HG02798 (cell line): ENCODE results near the gene TTC23.
"Not testable (repeated sequence)": the region's sequence is repeated elsewhere in the genome, so short reads cannot be mapped to it uniquely, and the experiment has no call there.

Experiments used
- ATAC-seq: cut with Tn5 transposase; IDR thresholded peaks from one replicate; pipeline ENCODE4 v1.9.1; 2021; ENCODE audit warnings: mild to moderate bottlenecking; ENCODE audit not compliant: unreplicated experiment, poor library complexity

The TTC23 gene

DNA sequence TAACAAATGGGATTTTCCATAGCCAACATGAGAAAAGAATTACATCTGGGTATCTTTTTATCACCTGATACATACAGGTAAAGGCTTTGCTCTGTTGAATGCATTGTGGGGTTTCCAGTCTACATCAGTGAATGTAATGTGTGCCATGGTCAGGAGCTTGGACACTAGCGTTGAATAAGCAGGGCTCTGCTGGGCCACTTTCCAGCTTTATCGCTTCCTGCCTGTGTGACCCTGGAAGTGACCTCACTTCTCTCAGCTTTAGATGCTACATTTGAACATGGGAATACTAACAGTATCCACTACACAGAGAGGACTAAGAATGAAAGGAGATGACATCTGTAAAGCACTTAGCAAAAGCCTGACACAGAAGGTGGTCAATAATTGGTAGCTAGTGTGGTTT lies 40.1 kb downstream of the TTC23 start:
- no peak for ATAC-seq

DNA sequence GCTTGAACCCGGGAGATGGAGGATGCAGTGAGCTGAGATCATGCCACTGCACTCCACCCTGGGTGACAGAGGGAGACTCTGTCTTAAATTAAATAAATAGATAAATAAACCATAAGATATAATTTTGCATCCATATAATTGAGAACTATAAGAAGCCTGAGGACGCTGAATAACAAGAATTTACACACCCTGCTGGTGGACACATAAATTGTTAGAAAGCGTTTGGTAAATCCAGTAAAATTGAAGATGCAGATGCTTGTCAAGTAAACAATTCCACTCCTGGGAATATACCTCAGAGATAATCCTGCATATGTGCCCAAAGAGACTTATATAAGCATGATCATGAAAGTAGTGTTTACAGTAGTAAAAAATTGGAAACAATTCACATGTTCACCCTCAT lies 41.7 kb downstream of the TTC23 start:
- ATAC-seq, result no peak

DNA sequence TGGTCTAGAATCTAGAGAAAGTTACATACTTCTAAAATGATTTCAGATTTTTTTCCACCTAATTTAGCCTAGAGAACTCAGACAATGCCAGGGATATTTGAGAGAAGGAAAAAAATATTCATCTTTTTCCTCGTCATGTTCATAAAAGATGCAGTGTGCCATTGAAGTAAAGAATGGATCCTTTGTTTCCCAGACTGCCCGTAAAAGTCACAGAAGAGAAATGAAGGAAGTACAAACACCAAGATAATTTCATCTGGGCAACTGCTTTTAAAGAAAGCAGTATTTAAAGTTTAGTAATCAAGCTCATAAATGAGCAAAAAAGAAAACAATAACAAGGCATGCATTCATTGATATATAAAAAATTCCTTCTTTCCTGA lies 47.2 kb downstream of the TTC23 start:
- ATAC-seq, result no peak

DNA sequence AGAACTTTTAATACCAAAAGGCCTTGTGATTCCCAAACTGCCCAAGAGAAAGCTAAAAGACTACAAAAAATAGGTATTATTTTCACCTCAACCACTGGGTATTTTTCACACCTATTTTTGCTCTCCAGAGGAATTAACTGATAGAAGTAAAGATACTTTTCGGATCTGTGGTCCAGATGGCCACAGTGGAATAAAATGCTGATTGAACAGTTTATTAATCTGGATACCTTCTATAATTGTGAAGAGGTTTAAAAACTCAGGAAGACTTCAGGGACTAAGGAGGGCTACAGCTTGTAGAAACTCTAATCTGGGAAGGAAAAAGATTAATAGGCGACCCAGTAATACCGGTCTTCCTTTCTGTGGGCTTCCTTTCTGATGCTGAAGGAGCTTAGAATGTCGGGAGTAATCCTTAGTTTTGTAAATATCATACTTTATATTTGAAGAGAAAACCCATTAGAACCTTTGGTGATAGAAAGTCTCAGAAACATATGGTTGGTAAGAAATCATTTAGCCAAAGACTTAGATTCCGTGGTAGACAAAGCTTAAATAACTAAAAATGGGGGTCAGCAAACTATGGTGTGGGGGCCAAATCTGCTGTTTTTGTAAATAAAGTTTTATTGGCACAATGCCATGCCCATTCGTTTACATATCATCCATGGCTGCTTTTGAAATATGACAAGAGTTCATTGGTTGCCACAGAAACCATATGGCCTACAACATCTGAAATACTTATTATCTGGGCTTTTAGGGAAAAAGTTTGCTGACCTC lies 47.8 kb downstream of the TTC23 start:
- ATAC-seq, result no peak

DNA sequence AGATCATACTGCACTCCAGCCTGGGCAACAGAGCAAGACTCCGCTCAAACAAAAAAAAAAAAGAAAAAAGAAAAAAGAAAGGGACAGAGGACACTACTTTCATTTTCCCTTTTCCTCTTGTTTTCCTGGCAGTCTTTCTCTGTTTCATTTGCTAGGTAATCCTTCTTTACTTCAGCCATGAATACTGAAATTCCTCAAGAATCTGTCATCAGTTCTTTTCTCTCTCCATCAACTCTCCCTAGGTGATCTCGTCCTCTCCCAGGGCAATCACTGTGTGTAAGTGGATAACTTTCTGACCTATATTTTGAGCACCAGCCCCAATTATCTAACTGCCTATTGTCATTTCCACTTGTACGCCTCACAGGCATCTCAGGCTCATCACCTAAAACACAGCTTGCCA lies 51.5 kb downstream of the TTC23 start:
- ATAC-seq, result no peak

DNA sequence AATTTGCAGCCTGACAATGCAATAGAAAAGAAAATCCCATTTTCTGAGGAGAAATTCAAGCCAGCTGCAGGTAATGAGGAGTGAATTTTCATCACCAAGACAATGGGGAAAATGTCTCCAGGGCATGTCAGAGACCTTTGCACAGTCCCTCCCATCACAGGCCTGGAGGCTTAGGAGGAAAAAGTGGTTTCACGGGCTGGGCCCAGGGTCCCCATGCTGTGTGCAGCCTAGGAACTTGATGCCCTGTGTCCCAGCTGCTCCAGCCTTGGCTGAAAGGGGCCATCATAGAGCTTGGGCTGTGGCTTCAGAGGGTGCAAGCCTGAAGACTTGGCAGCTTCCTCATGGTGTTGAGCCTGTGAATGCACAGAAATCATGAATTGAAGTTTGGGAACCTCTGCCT lies 57.2 kb downstream of the TTC23 start:
- not testable (repeated sequence) for ATAC-seq

DNA sequence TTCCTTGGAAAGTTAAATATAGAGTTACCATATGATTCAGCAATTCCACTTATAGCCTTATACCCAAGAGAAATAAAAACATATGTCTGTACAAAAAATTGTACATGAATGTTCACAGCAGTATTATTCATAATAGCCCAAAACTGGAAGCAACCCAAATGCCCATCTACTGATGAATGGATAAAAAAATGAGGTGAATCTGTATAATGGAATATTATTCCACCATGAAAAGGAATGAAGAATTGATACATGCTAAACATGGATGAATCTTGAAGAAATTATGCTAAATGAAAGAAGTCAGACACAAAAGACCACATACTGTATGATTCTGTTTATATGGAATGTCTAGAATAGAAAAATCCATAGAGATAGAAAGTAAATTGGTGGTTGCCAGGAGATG lies 61.4 kb downstream of the TTC23 start:
- ATAC-seq, result no peak

DNA sequence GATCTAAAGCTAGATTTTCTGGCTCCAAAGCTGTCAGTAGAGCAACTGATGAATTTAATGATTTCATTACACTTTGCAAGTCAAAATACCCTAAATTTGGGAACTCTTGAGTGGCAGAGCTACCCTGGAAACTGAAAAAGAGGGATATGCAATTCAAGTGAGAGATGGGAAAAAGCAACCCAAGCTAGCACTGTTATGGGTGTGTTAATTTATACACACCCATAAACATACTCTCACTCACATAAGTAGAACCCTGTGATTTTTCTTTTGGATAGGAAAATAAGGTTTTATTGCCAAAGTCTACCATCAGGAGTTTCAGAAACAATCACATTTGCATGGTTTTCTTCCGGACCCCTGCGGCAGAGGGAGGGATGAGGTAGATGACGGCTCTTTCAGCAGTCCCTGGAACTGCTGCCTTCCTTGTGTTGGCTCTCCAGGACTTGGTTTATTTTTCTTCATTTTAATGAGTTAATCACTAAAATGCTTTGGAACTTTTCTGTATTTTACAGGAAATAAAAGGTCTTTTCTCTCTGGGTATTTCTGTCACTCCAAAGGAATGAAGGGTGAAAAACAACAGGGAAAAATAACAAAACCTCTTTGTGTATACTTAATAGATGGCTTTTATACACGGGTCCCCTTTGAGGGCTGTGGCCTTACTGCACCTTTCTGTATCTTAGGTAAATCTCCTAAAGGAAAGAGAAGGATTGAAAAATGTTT lies 63.8 kb downstream of the TTC23 start:
- ATAC-seq, result no peak

DNA sequence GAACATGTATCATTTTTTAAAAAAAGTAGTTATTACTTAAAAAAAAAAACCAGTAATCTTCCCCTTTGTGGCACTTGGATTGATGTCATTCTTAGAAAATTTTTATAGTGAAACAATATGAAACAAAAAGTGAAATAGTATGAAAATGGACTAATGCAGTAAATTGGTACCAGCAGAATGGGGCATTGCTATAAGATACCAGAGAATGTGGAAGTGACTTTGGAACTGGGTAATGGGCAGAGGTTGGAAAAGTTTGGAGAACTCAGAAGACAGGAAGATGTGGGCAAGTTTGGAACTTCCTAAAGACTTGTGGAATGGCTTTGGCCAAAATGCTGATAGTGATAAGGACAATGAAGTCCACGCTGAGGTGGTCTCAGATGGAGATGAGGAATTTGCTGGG lies 66.6 kb downstream of the TTC23 start:
- ATAC-seq, result no peak

DNA sequence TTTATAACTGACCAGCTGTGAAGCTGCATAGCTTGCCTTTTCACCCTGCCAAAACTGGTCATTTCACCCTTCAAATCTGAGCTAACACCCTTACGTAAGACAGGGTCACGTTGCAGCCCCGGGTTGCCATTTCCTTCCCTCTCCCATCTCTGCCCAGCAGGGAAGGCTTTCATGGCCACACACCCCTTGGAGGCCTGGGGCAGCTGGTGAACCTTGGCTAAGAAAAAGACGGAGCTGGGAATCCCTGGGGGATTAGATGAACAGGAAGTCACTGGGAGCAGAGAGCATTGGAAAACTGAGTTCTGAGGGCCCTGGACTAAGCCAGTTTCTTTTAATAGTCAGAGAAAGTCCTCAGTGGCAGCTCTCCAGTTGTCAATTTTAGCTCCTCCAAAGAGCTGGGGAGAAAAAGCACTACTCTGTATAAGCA lies 67.8 kb downstream of the TTC23 start:
- ATAC-seq, result no peak

DNA sequence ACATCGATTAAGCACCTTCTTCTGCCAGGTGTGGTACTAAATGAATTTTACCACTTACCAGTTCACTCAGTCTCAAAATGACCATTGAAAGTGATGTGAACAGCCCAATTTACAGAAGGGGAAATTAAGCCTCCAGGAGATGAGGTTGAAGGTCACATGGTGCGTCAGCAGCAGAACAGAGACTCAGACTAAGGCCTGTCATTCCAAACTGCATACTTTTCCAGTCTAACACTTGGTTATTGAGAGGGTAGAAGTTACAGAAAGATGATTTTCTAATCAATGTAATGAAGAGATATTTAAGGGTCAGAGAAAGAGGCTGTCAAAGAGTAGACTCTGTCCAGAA lies 68.4 kb downstream of the TTC23 start:
- ATAC-seq, result no peak

DNA sequence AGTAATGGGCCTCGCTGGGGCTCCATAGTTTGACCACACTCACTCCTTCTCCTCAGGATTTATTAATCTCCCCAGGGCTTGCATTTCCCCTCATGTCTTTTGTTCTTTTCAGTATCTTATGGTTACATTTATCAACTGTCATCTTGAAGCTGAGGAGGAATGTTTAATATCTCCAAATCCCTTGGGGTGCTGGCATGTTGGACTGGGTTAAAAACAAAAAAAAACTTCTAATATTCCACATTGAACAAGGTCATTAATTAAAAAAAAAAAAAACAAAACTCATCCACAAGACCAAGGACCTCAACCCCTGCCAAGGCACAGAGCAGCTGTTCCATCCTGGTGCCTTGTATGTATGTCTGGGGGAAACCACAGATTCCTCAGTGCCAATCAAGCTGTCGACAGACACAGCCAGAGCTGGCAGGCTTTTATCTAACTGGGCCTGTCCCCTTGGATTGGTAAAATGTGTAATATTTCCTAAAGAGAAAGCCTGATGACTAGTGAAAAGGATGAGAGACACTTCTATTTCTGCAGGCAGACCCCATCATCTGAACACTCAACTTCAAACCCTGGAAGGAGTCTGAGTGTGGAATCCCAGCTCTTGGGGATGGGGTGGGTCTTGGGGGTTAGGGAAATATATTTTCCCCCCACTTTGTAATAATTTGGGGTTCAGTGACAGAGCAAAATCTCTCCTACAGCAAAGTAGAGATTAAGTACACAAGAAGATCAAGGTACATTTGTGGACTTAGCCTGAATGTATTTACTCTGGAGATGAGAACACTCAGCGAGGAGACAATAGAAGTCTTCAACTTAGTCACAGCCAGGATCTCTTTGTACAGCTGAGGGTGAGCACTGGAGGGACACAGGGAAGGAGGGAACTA lies 69.1 kb downstream of the TTC23 start:
- no peak for ATAC-seq

DNA sequence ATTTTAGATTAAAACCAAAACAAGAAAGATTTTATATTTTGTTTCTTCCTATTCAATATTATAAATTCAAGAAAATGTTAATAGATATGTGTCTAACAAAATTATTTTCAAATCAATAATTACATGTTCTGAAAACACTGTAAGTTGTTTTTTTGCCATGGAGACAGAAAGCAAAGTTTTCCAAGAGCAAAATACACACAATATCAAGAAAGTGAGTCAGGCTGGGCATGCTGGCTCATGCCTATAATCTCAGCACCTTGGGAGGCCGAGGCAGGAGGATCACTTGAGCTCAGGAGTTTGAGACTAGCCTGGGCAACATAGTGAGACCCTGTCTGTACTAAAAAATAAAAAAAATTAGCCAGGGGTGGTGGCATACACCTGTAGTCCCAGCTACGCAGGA lies 71.7 kb downstream of the TTC23 start:
- no peak for ATAC-seq

DNA sequence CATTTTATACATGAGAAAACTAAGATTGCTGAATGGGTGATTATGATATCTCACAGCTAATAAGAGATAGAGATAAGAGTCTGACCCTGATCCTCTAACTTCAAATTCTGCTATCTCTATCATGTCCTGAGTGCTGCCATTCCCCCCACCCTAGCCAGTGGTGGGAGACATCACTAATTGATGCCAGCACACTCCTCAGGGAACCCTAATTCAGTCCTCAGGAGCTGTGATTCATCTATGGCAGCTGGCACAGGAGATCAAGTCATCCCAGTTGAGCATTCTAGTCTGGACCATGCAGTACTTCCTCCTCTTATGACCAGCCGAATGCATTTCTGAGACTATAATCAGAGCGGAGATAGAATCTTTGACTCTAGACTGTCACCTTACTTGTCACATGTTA lies 72.6 kb downstream of the TTC23 start:
- no peak for ATAC-seq

DNA sequence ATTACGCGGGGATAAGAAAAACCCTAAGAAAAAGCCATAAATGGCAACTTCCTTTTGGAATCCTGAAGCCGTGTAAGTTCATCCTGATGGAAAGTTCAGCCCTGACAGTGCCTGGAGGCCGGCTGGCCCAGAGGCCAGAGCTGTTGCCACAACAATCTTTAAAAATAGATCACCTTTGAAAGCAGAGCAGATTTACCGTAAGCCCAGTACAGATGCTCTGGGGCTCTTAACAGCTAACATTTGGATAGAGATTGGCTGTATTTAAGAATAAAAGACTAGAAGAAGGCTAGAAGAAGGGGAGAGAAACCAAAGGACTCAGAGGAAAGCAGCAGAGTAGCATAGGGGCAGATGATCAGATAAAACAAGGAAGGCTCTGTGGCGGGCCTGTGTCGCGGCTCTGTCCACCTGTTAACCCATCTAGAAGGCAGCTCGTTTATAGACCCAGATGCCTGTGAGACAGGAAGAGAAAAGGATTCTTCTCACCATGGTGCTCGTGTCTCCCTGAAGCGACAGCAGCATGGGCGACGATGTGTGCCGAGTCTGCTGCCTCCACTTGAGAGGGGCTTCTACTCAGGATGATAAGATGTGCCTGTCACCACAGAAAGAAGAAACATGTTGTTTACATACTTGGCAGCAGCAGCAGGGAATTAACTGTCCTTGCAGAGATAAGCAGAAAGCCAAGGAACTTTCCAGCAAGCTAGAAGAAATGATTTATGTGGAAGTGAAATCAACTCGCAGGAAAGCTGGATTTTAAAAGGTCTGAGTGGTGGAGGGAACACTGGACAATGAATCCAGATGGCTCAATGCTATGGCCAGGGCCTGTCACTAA lies 74.6 kb downstream of the TTC23 start:
- ATAC-seq, result no peak

DNA sequence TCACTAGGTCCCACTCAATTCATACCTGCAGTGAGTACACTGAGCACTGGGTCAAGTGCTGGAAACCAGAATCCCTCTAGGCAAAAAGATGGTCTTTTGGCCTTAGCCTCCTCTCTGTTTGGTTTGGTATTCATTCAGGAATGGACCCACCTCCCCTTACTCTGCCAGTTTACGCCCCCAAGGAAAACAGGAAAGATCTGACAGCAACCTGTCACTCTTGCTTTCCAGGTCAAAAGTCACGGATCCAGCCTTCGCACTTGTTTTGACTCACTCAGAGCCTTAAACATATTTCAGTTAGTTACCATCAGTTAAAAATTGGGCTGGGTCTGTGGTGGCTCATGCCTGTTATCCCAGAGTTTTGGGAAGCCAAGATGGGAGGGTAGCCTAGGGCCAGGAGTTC lies 76.4 kb downstream of the TTC23 start:
- no peak for ATAC-seq

DNA sequence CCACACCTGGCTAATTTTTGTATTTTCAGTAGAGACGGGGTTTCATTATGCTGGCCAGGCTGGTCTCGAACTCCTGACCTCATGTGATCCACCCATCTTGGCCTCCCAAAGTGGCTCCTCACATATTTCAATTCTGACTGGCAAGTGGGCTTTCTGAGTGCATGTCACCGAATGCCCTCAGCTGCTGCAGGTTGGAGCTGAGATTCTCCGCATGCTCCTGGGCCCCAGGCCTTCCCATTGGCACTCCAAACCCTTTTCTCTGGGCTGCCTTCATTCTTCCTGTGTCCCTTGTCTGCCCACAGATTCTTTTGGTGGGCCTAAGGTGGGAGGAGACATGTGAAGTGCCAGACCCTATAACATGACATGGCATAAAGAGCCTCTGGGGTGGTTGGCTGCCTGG lies 77.2 kb downstream of the TTC23 start:
- no peak for ATAC-seq

DNA sequence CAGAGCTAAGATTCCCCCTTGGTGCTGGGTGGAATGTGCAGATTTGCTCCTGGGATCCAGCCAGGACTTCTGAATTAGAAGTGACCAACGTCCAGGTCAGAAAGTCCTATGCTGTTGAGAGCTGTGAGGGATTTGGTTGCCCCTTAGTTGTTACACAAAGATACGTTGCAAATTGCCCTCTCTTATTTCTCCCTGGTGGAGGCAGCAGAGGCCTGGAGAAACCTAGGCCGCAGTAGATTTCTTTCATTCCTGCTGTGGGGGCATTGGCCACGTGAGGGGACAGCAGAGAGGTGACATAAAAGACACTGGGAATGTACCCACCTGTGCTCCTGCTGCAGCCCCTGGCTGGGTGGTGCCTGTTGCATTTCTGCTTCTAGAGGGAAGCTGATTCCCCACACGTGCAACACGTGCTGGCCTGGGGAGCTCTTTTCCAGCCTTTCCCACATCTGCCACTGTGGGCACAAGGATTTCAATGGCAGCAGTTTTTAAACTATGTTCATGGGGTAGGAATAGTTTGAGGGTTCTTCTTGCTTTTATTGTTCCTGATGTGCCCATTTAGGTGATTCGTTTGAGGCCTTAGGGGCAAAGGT lies 78.8 kb downstream of the TTC23 start:
- ATAC-seq, result no peak

DNA sequence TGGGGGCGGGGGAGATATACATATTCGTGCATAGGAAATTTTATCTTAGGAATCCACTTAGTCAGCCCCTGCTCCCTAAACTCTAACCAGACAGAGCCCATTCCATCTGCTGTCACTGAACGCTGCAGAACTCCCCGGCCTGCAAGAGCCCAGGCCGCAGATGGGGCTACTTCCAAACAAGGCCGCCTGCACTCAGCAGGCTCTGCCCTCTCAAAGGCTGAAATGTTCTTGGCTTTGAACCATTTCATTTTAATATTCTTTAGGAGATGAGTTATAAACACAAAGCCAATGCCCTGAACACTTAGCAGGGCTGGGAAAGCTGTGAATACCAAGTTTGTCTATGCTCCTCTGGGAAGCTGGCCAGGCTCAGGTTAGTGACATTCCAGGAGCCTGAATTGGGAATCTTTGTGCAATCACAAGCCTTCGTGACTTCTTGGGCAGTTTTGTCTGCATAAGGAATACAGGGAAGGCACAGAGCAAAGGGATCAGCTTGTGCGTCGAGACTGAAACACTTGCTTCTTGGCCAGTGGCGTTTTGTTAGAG lies 79.5 kb downstream of the TTC23 start:
- ATAC-seq, result no peak
